GM21526 (cell line): ENCODE results near the gene PIP4K2B.
"Not testable (repeated sequence)": the region's sequence is repeated elsewhere in the genome, so short reads cannot be mapped to it uniquely, and the experiment has no call there.

ENCODE experiments used
- ATAC-seq: cut with Tn5 transposase; IDR thresholded peaks from one replicate; pipeline ENCODE4 v1.9.1; 2021; ENCODE audit warnings: moderate library complexity; ENCODE audit not compliant: unreplicated experiment, low FRiP score

PIP4K2B gene

GRCh38 chr17:38730526-38731379 lies 68.6 kb downstream of the PIP4K2B start:
- ATAC-seq = no peak

- ATAC-seq = peak; percentile 59
Measured at GRCh38 chr17:38729886-38730525, 69.3 kb downstream of the PIP4K2B start, which contains the start of gene CISD3. TSS of gene CISD3 (plus strand) at chr17:38730341. CDS start at chr17:38730359, 18 bp downstream.

- ATAC-seq = no peak
Measured at GRCh38 chr17:38729368-38729885, 69.9 kb downstream of the PIP4K2B start.

- ATAC-seq = no peak
Measured at GRCh38 chr17:38728290-38728831, 71.0 kb downstream of the PIP4K2B start.

- no peak for ATAC-seq
Measured at GRCh38 chr17:38727736-38728135, 71.6 kb downstream of the PIP4K2B start.

- not testable (repeated sequence) for ATAC-seq
Measured at GRCh38 chr17:38726145-38726544, 73.2 kb downstream of the PIP4K2B start.

- ATAC-seq = no peak
Measured at GRCh38 chr17:38725066-38725465, 74.3 kb downstream of the PIP4K2B start.

- ATAC-seq = no peak
Measured at GRCh38 chr17:38724337-38724988, 74.9 kb downstream of the PIP4K2B start.

GRCh38 chr17:38721802-38722201 lies 77.6 kb downstream of the PIP4K2B start:
- ATAC-seq = no peak

GRCh38 chr17:38720941-38721340 lies 78.4 kb downstream of the PIP4K2B start:
- no peak for ATAC-seq

GRCh38 chr17:38719943-38720641 lies 79.3 kb downstream of the PIP4K2B start:
- no peak for ATAC-seq

- ATAC-seq = no peak
Measured at GRCh38 chr17:38719289-38719942, 79.9 kb downstream of the PIP4K2B start.

GRCh38 chr17:38717139-38717745 lies 82.1 kb downstream of the PIP4K2B start:
- ATAC-seq = no peak

- no peak for ATAC-seq
Measured at GRCh38 chr17:38716368-38717005, 82.9 kb downstream of the PIP4K2B start.
